Rectal smooth muscle tissue (tissue), 1 donor: Measurements from ENCODE around the gene AFG1L.
"Not testable (repeated sequence)": the region's sequence is repeated elsewhere in the genome, so short reads cannot be mapped to it uniquely, and the experiment has no call there.

Source experiments
- H3K27ac ChIP-seq: one replicate; pipeline ENCODE4 v1.7.0; 2013; ENCODE audit warnings: low read depth, low read length, inconsistent platforms
- H3K27me3 ChIP-seq: one replicate; pipeline ENCODE4 v1.7.0; 2013; ENCODE audit warnings: low read length; ENCODE audit not compliant: control insufficient read depth, insufficient read depth
- H3K36me3 ChIP-seq: one replicate; pipeline ENCODE4 v1.7.0; 2013; ENCODE audit warnings: low read length; ENCODE audit not compliant: control insufficient read depth, insufficient read depth
- H3K4me1 ChIP-seq: one replicate; pipeline ENCODE4 v1.7.0; 2013; ENCODE audit warnings: low read length; ENCODE audit not compliant: control insufficient read depth, insufficient read depth
- H3K4me3 ChIP-seq: one replicate; pipeline ENCODE4 v1.7.0; 2013; ENCODE audit warnings: low read length
- H3K9ac ChIP-seq: one replicate; pipeline ENCODE4 v1.7.0; 2013; ENCODE audit warnings: low read length

The AFG1L gene

DNA sequence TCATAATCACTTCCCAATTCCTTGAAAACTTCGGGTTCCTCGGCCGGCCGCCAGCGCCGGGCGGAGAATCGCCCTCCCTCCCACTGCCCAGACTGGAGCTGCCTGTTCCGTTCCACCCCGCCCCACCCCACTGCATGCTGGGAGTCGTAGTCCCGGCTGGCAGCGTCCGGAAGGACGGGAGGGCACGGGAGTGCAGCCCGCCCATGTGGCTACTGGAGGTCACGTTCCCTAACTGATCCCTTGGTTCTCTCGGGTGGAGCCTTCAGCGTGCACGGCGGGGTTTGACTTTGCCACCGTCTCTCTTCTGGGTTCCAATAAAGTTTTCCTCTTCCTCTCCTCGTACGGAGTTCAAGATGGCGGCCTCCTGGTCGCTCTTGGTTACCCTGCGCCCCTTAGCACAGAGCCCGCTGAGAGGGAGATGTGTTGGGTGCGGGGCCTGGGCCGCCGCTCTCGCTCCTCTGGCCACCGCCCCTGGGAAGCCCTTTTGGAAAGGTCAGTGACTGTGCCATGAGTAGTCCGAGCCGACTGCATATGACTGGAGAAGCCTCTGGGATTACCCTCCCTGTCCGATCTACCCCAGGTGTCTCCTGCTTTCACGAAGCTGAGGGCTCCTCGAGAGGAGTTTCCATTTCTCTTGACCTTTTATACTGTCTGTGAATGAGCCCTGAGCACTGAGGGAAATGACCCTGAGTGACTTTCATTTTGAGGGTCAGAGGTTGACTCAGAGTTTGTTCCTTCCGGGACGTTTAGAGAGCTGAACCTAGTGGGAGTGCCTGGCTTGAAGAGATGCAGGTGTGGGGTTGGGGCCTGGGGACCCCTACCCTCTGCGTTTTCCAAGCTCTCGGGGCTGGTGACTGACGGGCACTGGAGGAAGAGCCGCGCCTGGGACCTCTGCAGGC, at the start of gene AFG1L:
Gene AFG1L, plus strand, starts transcription at position 328 of the 899 bp plus-strand sequence. Its CDS starts 26 bp downstream, at position 354.
- H3K27ac ChIP-seq: peak within 1 kb of the TSS; percentile 86
- H3K4me3 ChIP-seq: peak within 1 kb of the TSS; percentile 82
- H3K9ac ChIP-seq: peak within 1 kb of the TSS; percentile 99
- H3K4me1 ChIP-seq: no peaks in the 10 kb centered on the region
- no peaks in the 10 kb centered on the region for H3K27me3 ChIP-seq
- H3K36me3 ChIP-seq: no peaks in the 10 kb centered on the region

DNA sequence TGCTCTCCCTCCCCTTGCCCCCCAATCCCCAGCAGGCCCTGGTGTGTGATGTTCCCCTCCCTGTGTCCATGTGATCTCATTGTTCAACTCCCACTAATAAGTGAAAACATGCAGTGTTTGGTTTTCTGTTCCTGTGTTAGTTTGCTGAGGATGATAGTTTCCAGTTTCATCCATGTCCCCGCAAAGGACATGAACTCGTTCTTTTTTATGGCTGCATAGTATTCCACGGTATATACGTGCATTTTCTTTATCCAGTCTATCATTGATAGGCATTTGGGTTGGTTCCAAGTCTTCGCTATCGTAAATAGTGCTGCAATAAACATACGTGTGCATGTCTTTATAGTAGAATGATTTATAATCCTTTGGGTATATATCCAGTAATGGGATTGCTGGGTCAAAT, 49.8 kb upstream of the AFG1L start:
- not testable (repeated sequence) for H3K4me1 ChIP-seq, H3K27me3 ChIP-seq, H3K9ac ChIP-seq, H3K27ac ChIP-seq, H3K4me3 ChIP-seq, H3K36me3 ChIP-seq

DNA sequence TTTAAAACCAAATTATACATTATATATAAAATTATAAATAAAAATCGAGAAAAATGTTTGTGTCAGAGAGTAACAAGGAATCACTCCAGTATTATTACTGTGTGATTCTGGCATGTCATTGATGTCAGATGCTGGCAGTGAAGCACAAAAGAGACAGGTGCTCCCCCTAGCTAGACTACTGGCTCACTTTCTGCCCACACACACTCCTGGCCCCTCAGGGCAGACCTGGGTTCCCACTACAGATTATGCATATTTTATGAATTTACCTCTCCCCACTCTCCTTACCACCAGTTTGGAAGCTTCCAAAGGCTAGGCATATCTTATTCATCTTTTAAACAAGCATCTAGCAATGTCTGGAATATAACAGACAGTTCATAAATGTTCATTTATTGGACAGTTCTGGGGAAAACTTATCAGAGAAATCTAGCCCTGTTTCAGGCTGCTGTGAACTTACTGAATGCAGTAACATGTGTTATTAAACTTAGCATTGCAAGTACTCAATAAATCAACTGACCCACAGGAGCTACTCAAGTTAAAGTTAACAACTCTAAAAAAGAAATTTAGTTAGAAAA, 46.8 kb upstream of the AFG1L start:
- Histone ChIP-seq H3K9ac (no peak overlapping the region), H3K4me1 (no peaks in the 10 kb centered on the region), H3K27ac (no peak overlapping the region), H3K36me3 (no peaks in the 10 kb centered on the region), H3K27me3 (no peaks in the 10 kb centered on the region), H3K4me3 (no peak overlapping the region)

- Histone ChIP-seq H3K9ac (no peak overlapping the region), H3K27ac (no peak overlapping the region), H3K36me3 (no peaks in the 10 kb centered on the region), H3K27me3 (no peaks in the 10 kb centered on the region), H3K4me3 (no peak overlapping the region), H3K4me1 (no peaks in the 10 kb centered on the region)
Observed at GRCh38 chr6:108250240-108250866, 44.5 kb upstream of the AFG1L start.

DNA sequence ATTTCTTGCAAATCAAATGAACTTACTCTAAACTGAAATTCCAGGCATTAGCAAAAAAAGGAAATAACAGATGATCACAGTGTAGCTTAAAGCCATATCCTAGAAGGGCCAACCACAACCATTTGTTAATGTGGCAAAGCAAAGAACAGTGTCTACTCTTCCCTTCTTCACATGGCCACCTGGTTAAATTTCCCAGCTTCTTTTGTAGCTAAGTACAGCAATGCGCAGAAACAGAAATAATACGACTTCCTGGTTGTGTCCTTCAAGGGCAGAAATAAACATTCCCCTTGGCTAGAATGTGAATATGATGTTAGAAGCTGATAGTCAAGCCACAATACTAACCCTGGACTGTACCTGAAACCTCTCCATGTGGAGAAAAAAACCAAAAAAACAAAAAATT, 43.6 kb upstream of the AFG1L start:
- H3K9ac ChIP-seq: no peak overlapping the region
- H3K4me1 ChIP-seq: no peaks in the 10 kb centered on the region
- H3K4me3 ChIP-seq: no peak overlapping the region
- H3K36me3 ChIP-seq: no peaks in the 10 kb centered on the region
- H3K27me3 ChIP-seq: no peaks in the 10 kb centered on the region
- no peak overlapping the region for H3K27ac ChIP-seq

DNA sequence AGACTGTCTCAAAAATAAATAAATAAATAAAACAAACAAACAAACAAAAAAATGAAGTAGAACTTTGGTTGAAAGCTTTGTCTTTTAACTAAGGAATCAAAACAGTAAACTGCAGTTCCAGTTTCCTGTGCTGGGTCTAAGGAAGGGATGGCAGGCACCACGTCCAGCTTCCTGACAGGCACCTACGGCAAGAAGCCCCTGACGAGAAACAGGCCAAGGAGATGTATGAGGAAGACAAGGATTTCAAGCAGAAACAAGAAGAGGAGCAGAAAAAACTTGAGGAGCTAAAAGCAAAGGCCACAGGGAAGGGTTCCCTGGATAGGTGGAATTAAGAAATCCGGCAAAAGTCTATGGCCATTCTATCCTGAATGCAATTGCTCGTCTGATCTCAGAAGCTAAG, 42.8 kb upstream of the AFG1L start:
- no peaks in the 10 kb centered on the region for H3K4me1 ChIP-seq
- no peak overlapping the region for H3K4me3 ChIP-seq
- H3K36me3 ChIP-seq: no peaks in the 10 kb centered on the region
- no peak overlapping the region for H3K9ac ChIP-seq
- H3K27me3 ChIP-seq: no peaks in the 10 kb centered on the region
- H3K27ac ChIP-seq: no peak overlapping the region

- no peaks in the 10 kb centered on the region for H3K27me3 ChIP-seq
- H3K36me3 ChIP-seq: no peaks in the 10 kb centered on the region
- H3K27ac ChIP-seq: no peak overlapping the region
- H3K9ac ChIP-seq: no peak overlapping the region
- no peak overlapping the region for H3K4me3 ChIP-seq
- H3K4me1 ChIP-seq: no peaks in the 10 kb centered on the region
Observed at GRCh38 chr6:108253241-108253640, 41.6 kb upstream of the AFG1L start.

DNA sequence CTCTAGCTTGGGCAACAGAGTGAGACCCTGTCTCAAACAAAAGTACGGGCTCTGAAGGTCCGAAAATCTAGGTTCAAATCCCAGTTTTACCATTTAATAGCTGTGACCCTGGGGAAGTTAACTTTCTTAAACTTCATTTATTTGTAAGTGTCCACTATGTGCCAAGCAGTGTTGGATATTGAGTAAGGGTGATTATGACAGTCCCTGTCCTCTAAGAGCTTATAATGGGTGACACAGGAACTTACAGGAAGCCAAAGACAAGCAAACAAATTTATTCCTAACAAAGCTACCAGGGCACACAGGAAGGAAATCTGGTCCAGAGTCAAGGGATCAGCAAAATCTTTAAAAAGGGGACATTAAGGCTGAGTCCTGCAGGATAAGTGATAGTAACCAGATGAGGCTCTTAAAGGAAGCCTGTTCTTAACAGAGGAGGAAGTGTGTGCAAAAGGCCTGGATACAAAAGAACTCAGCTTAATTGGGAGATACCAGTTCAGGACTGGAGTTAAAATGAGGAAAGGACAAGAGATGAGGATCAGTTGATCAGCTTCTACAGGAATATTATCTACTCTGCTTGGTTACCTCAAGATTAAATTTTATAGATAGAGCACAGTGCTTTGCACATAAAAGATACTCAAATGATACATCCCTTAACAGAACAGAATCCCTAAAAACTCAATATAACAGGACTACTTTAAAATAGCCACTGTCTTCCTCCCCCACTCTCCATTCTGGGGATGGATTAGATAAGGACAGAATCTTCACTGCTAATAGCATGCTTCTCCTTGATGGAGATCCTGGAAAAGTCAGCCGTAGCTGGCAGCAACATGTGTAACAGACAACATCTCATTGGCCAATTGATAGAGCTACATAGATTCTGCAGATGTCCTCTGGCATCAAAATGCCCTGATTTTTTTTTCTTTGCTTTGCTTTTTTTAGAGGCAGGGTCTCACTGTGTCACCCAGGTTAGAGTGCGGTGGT, 40.1 kb upstream of the AFG1L start:
- no peaks in the 10 kb centered on the region for H3K4me1 ChIP-seq
- no peak overlapping the region for H3K4me3 ChIP-seq
- H3K9ac ChIP-seq: no peak overlapping the region
- H3K27ac ChIP-seq: no peak overlapping the region
- H3K36me3 ChIP-seq: no peaks in the 10 kb centered on the region
- H3K27me3 ChIP-seq: no peaks in the 10 kb centered on the region

- Histone ChIP-seq H3K9ac (peak overlapping the region; percentile 57), H3K27me3 (no peaks in the 10 kb centered on the region), H3K27ac (peak overlapping the region; percentile 96), H3K4me1 (no peaks in the 10 kb centered on the region), H3K36me3 (no peaks in the 10 kb centered on the region), H3K4me3 (peak overlapping the region; percentile 89)
Observed at GRCh38 chr6:108260126-108260808, 34.6 kb upstream of the AFG1L start.

DNA sequence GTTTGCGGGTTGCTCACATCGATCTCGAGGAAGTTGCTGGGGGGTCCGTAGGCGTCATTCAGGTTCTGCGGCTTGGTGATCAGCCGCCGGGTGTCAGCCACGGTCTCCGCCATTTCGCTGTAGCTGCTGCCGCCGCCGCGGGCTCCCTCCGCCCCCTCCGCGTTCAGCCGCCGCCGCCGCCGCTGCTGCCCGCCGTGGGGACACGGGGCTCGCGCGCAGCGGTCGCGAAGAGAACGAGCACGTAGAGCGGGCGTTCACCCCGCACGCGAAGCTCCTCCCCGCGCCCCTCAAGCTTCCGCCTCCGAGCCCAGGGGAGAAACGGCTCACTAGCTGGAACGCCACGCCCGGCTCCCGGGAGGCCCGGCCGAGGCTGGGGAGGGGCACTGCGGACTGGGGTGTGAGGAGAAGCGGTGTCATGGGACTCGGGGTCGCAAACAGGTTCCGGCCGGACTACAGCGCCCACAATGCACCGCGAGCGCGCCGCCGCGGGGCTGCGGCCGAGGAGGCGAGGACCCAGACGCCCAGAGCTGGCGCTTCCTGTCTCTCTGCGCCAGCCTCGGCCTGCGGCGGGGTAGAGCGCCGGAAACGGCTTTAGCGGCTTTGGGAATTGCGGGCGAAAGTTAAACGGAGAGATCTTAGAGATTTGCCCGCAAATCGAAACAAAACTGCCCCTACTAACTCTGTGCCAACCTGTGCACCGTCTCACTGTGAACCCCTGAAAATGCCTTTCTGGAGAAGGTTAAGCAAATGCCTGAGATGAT, 33.9 kb upstream of the AFG1L start, which contains the start of gene SNX3:
Gene SNX3, minus strand, starts transcription at position 232 of the 761 bp plus-strand sequence. Its CDS starts 119 bp downstream, at position 113.
- Histone ChIP-seq H3K4me3 (peak within 1 kb of the TSS; percentile 89), H3K4me1 (no peaks in the 10 kb centered on the region), H3K27ac (peak within 1 kb of the TSS; percentile 96), H3K27me3 (no peaks in the 10 kb centered on the region), H3K36me3 (no peaks in the 10 kb centered on the region), H3K9ac (peak within 1 kb of the TSS; percentile 77)

- no peaks in the 10 kb centered on the region for H3K27me3 ChIP-seq
- no peak overlapping the region for H3K4me3 ChIP-seq
- H3K36me3 ChIP-seq: no peaks in the 10 kb centered on the region
- no peak overlapping the region for H3K9ac ChIP-seq
- no peaks in the 10 kb centered on the region for H3K4me1 ChIP-seq
- H3K27ac ChIP-seq: no peak overlapping the region
Observed at GRCh38 chr6:108263371-108263770, 31.5 kb upstream of the AFG1L start.
